PC-3 (cell line): ENCODE measurements around the gene TRPC4AP.

ENCODE experiments used
- CTCF ChIP-seq: fragments of 300-600 bp; sonication (generic); conservative IDR thresholded peaks from 2 replicates; pipeline ENCODE4 v1.5.1; 2017; ENCODE audit warnings: antibody characterized with exemption, low read depth, mild to moderate bottlenecking, low read length
- EZH2 ChIP-seq: fragments of 300-600 bp; sonication (generic); IDR thresholded peaks from one replicate; pipeline ENCODE4 v1.6.1; 2017; ENCODE audit warnings: antibody characterized with exemption, mild to moderate bottlenecking, low read length; ENCODE audit not compliant: unreplicated experiment
- EZH2phosphoT487 ChIP-seq: fragments of 300-600 bp; sonication (generic); IDR thresholded peaks from 2 replicates; pipeline ENCODE4 v1.6.1; 2018; ENCODE audit warnings: mild to moderate bottlenecking, antibody characterized with exemption, low read length, borderline replicate concordance

DNA sequence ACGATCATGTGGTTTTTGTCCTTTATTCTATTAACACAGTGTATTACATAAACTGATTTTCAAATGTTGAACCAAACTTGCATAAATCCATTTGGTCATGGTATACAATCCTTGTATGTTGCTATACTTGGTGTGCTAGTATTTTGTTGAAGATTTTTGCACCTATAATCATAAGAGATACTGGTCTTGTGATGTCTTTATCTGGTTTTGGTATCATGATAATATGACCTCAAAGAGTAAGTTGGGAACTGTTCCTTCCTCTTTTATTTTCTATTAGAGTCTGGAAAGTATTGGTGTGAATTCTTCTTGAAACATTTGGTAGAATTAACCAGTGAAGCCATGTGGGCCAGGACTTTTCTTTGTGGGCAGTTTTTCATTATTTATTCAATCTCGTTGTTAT is 65.3 kb downstream of the TRPC4AP start:
- TF ChIP-seq CTCF (no peak), EZH2 (no peak), EZH2phosphoT487 (no peak)
